GM20000 (cell line): ENCODE results near the gene CCDC154.

Source experiments
- DNase-seq: peaks from one replicate; pipeline ENCODE4 v3.0.0; 2012; ENCODE audit warnings: low spot score
- CTCF ChIP-seq: IDR thresholded peaks from 2 replicates; pipeline ENCODE4 v1.5.1; 2012; ENCODE audit warnings: mild to moderate bottlenecking, control low read depth; ENCODE audit errors: extremely low read depth, missing control alignments

Gene CCDC154

GRCh38 chr16:1451702-1452392, 7.5 kb upstream of the CCDC154 start:
- no peak for DNase-seq
- no peak for TF ChIP-seq CTCF

GRCh38 chr16:1450841-1451240, 6.5 kb upstream of the CCDC154 start:
- TF ChIP-seq CTCF: no peak

GRCh38 chr16:1450218-1450617, 5.9 kb upstream of the CCDC154 start:
- TF ChIP-seq CTCF: no peak
- DNase-seq: no peak

More at GRCh38 chr16:1450841-1451240, 6.5 kb upstream of the CCDC154 start:
- no peak for DNase-seq

- no peak for DNase-seq
These were observed 4.9 kb upstream of the CCDC154 start for GRCh38 chr16:1449201-1449788.

GRCh38 chr16:1448536-1449116, 4.3 kb upstream of the CCDC154 start:
- TF ChIP-seq CTCF: no peak
- no peak for DNase-seq

More at GRCh38 chr16:1449201-1449788, 4.9 kb upstream of the CCDC154 start:
- no peak for TF ChIP-seq CTCF

GRCh38 chr16:1447965-1448364, 3.6 kb upstream of the CCDC154 start:
- no peak for TF ChIP-seq CTCF

More at GRCh38 chr16:1447965-1448364, 3.6 kb upstream of the CCDC154 start:
- no peak for DNase-seq
